ENCODE results near the gene EPHB6. TPM values are rescaled to one million over a fixed set of nuclear protein-coding genes. Genes with fewer than 3 reads are reported as not detected.

EPHB6 gene
- total and polyA plus RNA-seq, 7 experiments from 2014 or later, result 9.8 to 110 (median 65.7) TPM

DNA sequence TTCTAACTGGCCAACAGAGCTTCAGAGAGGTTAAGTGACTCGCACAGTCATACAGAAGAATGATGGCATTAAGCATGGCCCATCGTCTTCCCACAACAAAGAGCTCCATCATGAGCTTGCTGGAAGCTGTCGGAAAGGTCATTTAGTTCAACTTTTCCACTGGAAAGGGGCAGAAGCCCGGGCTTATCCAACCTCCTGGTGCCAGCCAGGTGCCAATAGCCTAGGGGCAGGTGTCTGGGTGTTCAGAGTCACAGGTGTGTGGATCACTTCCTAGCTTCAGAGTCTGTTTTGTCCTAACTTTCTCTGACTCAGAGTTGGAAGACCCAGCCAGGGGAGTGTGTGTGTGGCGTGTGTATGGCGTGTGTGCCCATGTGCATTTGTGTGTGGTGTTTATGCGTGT, 32.0 kb downstream of the EPHB6 start:
- ChIA-PET POLR2A (no interaction called here), CTCF (no interaction called here)
- Histone ChIP-seq H3K27ac (ENCODE audit: low read depth, low read length) (no peak overlapping the region), H3K4me3 (ENCODE audit: low read length) (no peak overlapping the region), H3K9me3 (ENCODE audit: control insufficient read depth in 2 of 3, low read length in 3 of 3) (no peaks in the 10 kb centered on the region), H3K36me3 (ENCODE audit: control insufficient read depth in 2 of 3, insufficient read depth in 3 of 3, low read length in 3 of 3) (no peaks in the 10 kb centered on the region), H3K4me1 (ENCODE audit: control insufficient read depth in 2 of 2, insufficient read depth in 2 of 2, low read length in 2 of 2) (no peaks in the 10 kb centered on the region), H3K27me3 (ENCODE audit: control insufficient read depth in 2 of 2, insufficient read depth in 2 of 2, low read length in 2 of 2) (no peaks in the 10 kb centered on the region)
- Mint-ChIP-seq H3K4me1 (peaks cover 0 to 2% (median 0%) of the 10 kb centered on the region in 7 donors), H3K4me3 (no peak overlapping the region), H3K36me3 (no peaks in the 10 kb centered on the region), H3K27ac (no peak overlapping the region), H3K27me3 (peaks cover 0 to 12% (median 4%) of the 10 kb centered on the region in 5 donors), H3K9me3 (peaks cover 0 to 4% (median 0%) of the 10 kb centered on the region in 11 donors)
- DNase-seq (no peak), ATAC-seq (no peak)
- intact Hi-C loops (cut with micrococcal nuclease), result no loop called here

DNA sequence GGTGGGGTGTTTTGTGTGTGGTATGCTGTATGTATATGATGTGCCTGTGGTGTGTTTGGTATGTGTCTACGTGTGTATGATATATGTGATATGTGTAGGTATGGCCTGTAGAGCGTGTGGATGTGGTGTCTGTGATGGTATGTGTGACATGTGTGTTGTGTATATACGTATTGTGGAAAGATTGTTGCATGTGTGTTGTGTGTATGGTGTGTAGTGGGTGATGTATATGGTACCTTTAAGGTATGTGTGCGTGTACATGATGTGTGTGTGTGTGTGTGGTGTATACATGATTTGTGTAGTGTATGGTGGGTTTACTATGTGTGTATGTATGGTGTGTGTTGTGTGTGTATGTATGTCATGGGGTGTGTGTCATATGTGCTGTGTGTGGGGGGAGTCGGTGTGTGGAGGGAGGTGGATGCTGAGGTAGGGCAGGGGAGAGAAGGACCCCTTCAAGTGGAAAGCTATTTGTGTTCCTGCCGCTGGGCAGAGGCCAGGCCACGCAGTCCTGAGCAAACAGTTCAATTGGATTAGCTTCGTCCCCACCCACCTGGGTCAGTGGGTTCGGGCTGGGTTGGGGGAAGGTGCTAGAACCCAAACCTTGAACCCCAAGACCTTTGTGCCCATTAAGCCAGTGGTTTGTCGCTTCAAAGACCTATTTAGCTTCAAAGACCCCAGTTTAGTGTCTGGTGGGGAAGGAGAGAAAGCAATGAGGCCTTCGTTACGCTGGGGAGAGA, 32.6 kb downstream of the EPHB6 start:
- CTCF ChIA-PET, result no interaction called here
- intact Hi-C loops (cut with micrococcal nuclease), result no loop called here

DNA sequence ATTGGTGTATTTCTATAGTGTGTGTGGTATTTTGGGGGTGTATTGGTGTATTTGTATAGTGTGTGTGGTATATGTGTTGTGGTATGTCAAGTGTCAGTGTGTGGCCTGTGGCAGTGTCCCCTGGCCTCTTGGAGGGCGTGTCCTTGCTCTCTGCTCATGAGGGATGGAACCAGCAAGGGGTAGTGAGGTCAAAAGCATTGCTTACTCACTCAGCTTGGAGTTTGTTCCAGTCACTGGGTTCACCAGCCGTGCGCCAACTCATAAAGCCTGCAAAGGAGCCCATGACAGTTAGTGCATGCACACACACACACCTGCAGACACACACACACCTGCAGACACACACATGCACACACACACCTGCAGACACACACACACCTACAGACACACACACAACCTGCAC, 34.9 kb downstream of the EPHB6 start:
- no peaks in the 10 kb centered on the region for H3K36me3 ChIP-seq (ENCODE audit: control insufficient read depth in 2 of 3, insufficient read depth in 3 of 3, low read length in 3 of 3)
- H3K9me3 ChIP-seq (ENCODE audit: control insufficient read depth in 2 of 3, low read length in 3 of 3), result no peaks in the 10 kb centered on the region
- DNase-seq, result no peak
- H3K27ac Mint-ChIP-seq, result no peak overlapping the region
- intact Hi-C loops (cut with micrococcal nuclease), result no loop called here
- CTCF ChIA-PET, result no interaction called here
- no peak overlapping the region for H3K27ac ChIP-seq (ENCODE audit: low read depth, low read length)
- no peak for ATAC-seq
- peaks cover 0 to 4% (median 0%) of the 10 kb centered on the region in 11 donors for H3K9me3 Mint-ChIP-seq
- H3K4me1 ChIP-seq (ENCODE audit: control insufficient read depth in 2 of 2, insufficient read depth in 2 of 2, low read length in 2 of 2), result no peaks in the 10 kb centered on the region
- H3K36me3 Mint-ChIP-seq, result no peaks in the 10 kb centered on the region
- H3K4me3 ChIP-seq (ENCODE audit: low read length), result no peak overlapping the region
- POLR2A ChIA-PET, result no interaction called here
- no peak overlapping the region for H3K4me3 Mint-ChIP-seq
- H3K27me3 Mint-ChIP-seq, result peaks cover 0 to 6% (median 4%) of the 10 kb centered on the region in 5 donors
- peaks cover 0 to 2% (median 0%) of the 10 kb centered on the region in 7 donors for H3K4me1 Mint-ChIP-seq
- no peaks in the 10 kb centered on the region for H3K27me3 ChIP-seq (ENCODE audit: control insufficient read depth in 2 of 2, insufficient read depth in 2 of 2, low read length in 2 of 2)

More for the DNA sequence above, 32.6 kb downstream of the EPHB6 start:
- no peaks in the 10 kb centered on the region for H3K36me3 Mint-ChIP-seq
- H3K4me1 Mint-ChIP-seq, result peaks cover 0 to 2% (median 0%) of the 10 kb centered on the region in 7 donors
- no peak overlapping the region for H3K27ac Mint-ChIP-seq
- no peak overlapping the region for H3K4me3 ChIP-seq (ENCODE audit: low read length)
- ATAC-seq (no peak), DNase-seq (no peak)
- POLR2A ChIA-PET, result no interaction called here
- H3K27me3 ChIP-seq (ENCODE audit: control insufficient read depth in 2 of 2, insufficient read depth in 2 of 2, low read length in 2 of 2), result no peaks in the 10 kb centered on the region
- H3K4me1 ChIP-seq (ENCODE audit: control insufficient read depth in 2 of 2, insufficient read depth in 2 of 2, low read length in 2 of 2), result no peaks in the 10 kb centered on the region
- H3K9me3 ChIP-seq (ENCODE audit: control insufficient read depth in 2 of 3, low read length in 3 of 3), result no peaks in the 10 kb centered on the region
- no peak overlapping the region for H3K27ac ChIP-seq (ENCODE audit: low read depth, low read length)
- H3K4me3 Mint-ChIP-seq, result no peak overlapping the region
- peaks cover 0 to 4% (median 0%) of the 10 kb centered on the region in 11 donors for H3K9me3 Mint-ChIP-seq
- no peaks in the 10 kb centered on the region for H3K36me3 ChIP-seq (ENCODE audit: control insufficient read depth in 2 of 3, insufficient read depth in 3 of 3, low read length in 3 of 3)
- peaks cover 0 to 12% (median 4%) of the 10 kb centered on the region in 5 donors for H3K27me3 Mint-ChIP-seq

DNA sequence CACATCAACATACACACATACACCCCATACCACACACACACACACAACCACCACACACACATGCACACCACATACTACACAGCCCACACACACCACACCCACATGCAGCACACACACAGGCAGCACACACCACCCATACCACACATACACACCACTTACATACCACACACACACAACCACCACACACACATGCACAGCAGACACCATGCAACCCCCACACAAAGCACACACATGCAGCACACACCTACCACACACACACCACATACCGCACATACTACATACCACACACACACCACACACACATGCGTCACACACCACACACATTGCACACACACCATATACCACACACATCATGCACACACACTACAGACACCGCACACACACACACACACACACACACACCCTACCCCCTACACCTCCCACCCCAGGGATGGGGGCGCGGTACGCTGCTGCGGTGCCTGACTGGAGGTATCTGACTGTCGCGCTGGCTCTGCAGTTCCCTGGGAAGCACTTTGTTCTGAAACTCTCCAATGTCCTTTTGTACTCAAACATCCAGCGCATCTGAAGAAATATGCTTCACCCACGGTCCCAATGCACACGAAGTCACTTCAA, 36.1 kb downstream of the EPHB6 start:
- Mint-ChIP-seq H3K4me1 (peaks cover 0 to 2% (median 0%) of the 10 kb centered on the region in 7 donors), H3K9me3 (peaks cover 0 to 4% (median 0%) of the 10 kb centered on the region in 11 donors), H3K27ac (no peak overlapping the region), H3K4me3 (no peak overlapping the region), H3K36me3 (no peaks in the 10 kb centered on the region), H3K27me3 (peaks cover 0 to 6% (median 2%) of the 10 kb centered on the region in 5 donors)
- H3K4me1 ChIP-seq (ENCODE audit: control insufficient read depth in 2 of 2, insufficient read depth in 2 of 2, low read length in 2 of 2), result no peaks in the 10 kb centered on the region
- H3K36me3 ChIP-seq (ENCODE audit: control insufficient read depth in 2 of 3, insufficient read depth in 3 of 3, low read length in 3 of 3), result no peaks in the 10 kb centered on the region
- H3K4me3 ChIP-seq (ENCODE audit: low read length), result no peak overlapping the region
- no peaks in the 10 kb centered on the region for H3K27me3 ChIP-seq (ENCODE audit: control insufficient read depth in 2 of 2, insufficient read depth in 2 of 2, low read length in 2 of 2)
- no peak for ATAC-seq
- DNase-seq, result no peak
- ChIA-PET CTCF (no interaction called here), POLR2A (no interaction called here)
- H3K9me3 ChIP-seq (ENCODE audit: control insufficient read depth in 2 of 3, low read length in 3 of 3), result no peaks in the 10 kb centered on the region
- intact Hi-C loops (cut with micrococcal nuclease), result no loop called here
- H3K27ac ChIP-seq (ENCODE audit: low read depth, low read length), result no peak overlapping the region

DNA sequence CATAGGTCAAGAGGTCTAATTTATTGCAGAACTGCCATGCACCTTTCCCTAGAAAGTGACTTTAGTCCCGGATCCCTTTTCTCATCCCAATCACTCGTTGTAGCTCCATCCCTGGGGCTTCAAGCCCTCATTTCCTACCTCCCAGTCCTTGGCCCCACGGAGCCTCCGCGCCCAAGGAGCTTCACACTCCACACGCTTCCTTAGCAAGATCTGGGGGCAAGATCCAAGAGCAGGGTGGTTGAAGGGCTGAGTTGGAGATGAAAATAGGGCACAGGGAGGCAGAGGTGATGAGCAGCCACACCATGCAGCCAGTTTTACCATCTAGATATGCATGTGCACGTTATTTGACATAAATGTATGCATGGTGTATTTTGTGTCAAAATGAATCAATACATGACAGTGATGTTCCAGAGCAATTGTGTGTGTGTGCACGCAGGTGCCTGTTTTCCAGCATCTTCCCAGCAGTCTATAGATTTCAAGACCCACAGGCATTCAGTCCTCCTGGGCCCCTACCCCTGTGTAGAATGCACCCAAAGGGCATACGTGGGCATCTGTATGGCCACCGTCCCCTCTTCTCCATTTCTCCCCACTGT, 36.7 kb downstream of the EPHB6 start:
- intact Hi-C loops (cut with micrococcal nuclease), result no loop called here
- H3K9me3 Mint-ChIP-seq, result peaks cover 0 to 4% (median 0%) of the 10 kb centered on the region in 11 donors
- ChIA-PET CTCF (no interaction called here), POLR2A (no interaction called here)
- Histone ChIP-seq H3K27me3 (ENCODE audit: control insufficient read depth in 2 of 2, insufficient read depth in 2 of 2, low read length in 2 of 2) (no peaks in the 10 kb centered on the region), H3K36me3 (ENCODE audit: control insufficient read depth in 2 of 3, insufficient read depth in 3 of 3, low read length in 3 of 3) (no peaks in the 10 kb centered on the region), H3K4me3 (ENCODE audit: low read length) (no peak overlapping the region), H3K27ac (ENCODE audit: low read depth, low read length) (no peak overlapping the region), H3K4me1 (ENCODE audit: control insufficient read depth in 2 of 2, insufficient read depth in 2 of 2, low read length in 2 of 2) (no peaks in the 10 kb centered on the region), H3K9me3 (ENCODE audit: control insufficient read depth in 2 of 3, low read length in 3 of 3) (no peaks in the 10 kb centered on the region)
- no peak overlapping the region for H3K27ac Mint-ChIP-seq
- no peaks in the 10 kb centered on the region for H3K36me3 Mint-ChIP-seq
- DNase-seq, result no peak
- peaks cover 0 to 6% (median 4%) of the 10 kb centered on the region in 5 donors for H3K27me3 Mint-ChIP-seq
- H3K4me3 Mint-ChIP-seq, result no peak overlapping the region
- H3K4me1 Mint-ChIP-seq, result peaks cover 0 to 2% (median 0%) of the 10 kb centered on the region in 7 donors
- no peak for ATAC-seq

DNA sequence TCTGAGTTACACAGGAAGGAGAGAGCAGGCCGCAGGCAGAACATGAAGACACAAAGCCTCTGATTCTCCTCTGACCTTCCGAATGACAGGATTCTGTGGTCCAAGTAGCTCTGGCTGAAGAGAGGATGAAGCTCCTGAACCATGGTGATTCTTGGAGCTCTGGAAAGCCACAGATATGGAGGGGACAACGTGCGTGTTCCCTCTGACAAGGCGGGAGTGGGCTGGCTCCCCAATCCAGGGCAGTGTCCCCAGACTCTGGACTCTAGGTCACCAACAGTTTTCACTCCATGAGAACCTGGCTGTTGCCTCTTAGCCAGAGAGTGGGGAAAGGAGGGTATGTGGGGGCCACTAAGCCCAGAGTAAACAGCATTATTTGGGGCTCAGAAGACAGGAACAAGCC, 38.1 kb downstream of the EPHB6 start:
- no peaks in the 10 kb centered on the region for H3K9me3 ChIP-seq (ENCODE audit: control insufficient read depth in 2 of 3, low read length in 3 of 3)
- H3K4me1 ChIP-seq (ENCODE audit: control insufficient read depth in 2 of 2, insufficient read depth in 2 of 2, low read length in 2 of 2), result no peaks in the 10 kb centered on the region
- no peaks in the 10 kb centered on the region for H3K27me3 ChIP-seq (ENCODE audit: control insufficient read depth in 2 of 2, insufficient read depth in 2 of 2, low read length in 2 of 2)
- no peaks in the 10 kb centered on the region for H3K36me3 ChIP-seq (ENCODE audit: control insufficient read depth in 2 of 3, insufficient read depth in 3 of 3, low read length in 3 of 3)
- intact Hi-C loops (cut with micrococcal nuclease), result no loop called here
- peaks cover 0 to 16% (median 5%) of the 10 kb centered on the region in 5 donors for H3K27me3 Mint-ChIP-seq
- no peak overlapping the region for H3K27ac Mint-ChIP-seq
- peaks cover 0 to 2% (median 0%) of the 10 kb centered on the region in 7 donors for H3K4me1 Mint-ChIP-seq
- no peak overlapping the region for H3K4me3 Mint-ChIP-seq
- no peak for DNase-seq
- no peak overlapping the region for H3K27ac ChIP-seq (ENCODE audit: low read depth, low read length)
- ChIA-PET CTCF (no interaction called here), POLR2A (no interaction called here)
- H3K36me3 Mint-ChIP-seq, result no peaks in the 10 kb centered on the region
- H3K9me3 Mint-ChIP-seq, result peaks cover 0 to 4% (median 0%) of the 10 kb centered on the region in 11 donors
- H3K4me3 ChIP-seq (ENCODE audit: low read length), result no peak overlapping the region
- no peak for ATAC-seq

All from naive thymus-derived CD4-positive, alpha-beta T cell (primary cell).